Loucy (cell line): ENCODE results near the gene CAMK1.

Source experiments
- EZH2phosphoT487 ChIP-seq: fragments of 200-600 bp; IDR thresholded peaks from 2 replicates; pipeline ENCODE4 v1.6.1; 2018; ENCODE audit warnings: antibody characterized with exemption, mild to moderate bottlenecking, moderate library complexity, borderline replicate concordance
- TF ChIP-seq, protein P1 (sequence below): fragments of 200-600 bp; sonication (generic); conservative IDR thresholded peaks from 2 replicates; pipeline ENCODE4 v1.5.1; 2014; ENCODE audit warnings: mild to moderate bottlenecking, antibody characterized with exemption, low read length

DNA sequence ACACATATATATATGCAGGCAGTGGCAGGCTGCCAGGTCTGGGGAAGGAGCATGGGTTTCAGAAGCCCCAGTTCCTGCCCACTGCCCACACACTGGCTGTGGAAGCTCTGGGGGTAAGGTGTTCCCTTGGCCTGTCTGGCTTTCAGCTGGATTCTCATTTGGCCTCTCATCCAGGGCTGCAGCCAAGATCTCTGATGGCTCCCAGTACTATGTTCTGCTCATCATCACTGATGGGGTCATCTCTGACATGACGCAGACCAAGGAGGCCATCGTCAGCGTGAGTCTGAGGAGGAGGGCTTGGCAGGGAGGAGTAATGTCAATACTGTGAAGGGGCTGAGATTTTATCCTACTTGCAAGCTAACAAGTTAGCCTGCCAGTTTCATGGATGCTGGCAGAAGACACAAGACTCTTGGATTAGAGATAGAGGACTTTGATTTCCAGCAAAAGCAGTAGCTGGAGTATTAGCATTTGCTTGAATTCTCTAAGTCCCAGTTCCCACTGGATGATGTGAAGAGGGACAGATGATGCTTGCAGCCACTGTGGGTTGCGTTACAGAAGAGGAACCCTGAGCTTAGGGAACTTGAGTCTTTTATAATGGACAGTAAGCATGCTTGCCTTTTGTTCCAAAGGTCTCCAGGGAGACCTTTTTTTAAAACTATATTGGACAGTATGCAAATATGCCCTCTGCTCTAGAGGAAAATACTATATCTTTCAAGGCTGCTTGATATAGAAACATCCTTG, 43.8 kb downstream of the CAMK1 start:
- TF ChIP-seq, protein P1, sequence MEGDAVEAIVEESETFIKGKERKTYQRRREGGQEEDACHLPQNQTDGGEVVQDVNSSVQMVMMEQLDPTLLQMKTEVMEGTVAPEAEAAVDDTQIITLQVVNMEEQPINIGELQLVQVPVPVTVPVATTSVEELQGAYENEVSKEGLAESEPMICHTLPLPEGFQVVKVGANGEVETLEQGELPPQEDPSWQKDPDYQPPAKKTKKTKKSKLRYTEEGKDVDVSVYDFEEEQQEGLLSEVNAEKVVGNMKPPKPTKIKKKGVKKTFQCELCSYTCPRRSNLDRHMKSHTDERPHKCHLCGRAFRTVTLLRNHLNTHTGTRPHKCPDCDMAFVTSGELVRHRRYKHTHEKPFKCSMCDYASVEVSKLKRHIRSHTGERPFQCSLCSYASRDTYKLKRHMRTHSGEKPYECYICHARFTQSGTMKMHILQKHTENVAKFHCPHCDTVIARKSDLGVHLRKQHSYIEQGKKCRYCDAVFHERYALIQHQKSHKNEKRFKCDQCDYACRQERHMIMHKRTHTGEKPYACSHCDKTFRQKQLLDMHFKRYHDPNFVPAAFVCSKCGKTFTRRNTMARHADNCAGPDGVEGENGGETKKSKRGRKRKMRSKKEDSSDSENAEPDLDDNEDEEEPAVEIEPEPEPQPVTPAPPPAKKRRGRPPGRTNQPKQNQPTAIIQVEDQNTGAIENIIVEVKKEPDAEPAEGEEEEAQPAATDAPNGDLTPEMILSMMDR: no peak
- no peak for TF ChIP-seq EZH2phosphoT487
